ENCODE data around the gene RNF141. TPM values are rescaled to one million over a fixed set of nuclear protein-coding genes. Genes with fewer than 3 reads are reported as not detected.
A peak's percentile ranks its signal among the peaks of the same experiment; 100 is the strongest.

RNF141 gene
- total RNA-seq, 1 donor from 2014 or later, result 45.1 TPM

DNA sequence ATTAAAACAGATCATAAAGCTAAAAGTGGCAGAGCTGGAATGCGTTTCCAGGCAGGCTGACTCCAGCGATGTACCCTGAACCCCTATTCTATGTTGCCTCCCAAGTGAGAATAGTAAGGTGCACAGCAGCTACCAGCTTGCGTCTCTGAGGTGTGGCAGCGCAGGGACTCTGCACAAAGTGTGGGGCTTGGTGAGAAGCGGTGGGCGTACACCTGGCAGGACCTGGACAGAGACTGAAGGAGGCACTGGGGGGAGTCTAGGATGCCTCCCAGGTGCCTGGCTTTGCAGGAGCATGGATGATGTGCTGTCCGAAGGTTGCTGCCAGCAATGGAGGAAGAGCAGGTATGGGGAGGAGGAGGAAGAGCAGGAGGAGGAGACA is 43.0 kb downstream of the RNF141 start:
- peak; percentile 6 for DNase-seq (ENCODE audit: low spot score)

DNA sequence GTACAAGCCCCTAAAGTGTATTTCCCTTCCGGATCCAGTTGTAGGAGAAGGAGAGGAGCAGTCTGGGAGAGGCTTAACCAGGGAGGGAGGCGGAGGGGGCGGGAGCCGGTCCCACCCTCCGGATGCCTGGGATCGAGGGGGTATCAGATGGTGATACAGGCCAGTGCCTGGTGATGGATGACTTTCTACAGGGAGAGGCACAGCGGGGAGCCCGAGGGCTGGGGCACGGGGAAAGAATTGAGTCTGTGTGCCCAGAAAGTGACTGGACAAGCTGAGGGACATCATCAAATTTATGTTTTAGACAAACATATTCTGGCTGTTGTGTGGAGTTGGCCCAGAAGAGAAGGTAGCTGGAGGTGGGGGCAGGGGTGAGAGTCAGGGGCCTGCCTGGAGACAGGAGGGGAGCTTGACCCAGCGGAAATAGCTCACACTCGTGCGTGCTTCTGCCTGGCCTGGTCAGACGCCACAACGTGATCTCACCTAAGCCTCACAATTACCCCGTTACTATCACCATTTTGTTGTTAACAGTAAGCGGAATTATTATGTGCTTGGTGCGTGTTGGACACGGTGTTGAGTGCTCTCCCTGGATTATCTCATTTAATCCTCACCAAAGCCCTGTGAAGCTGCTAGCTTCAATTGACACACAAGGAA is 43.5 kb downstream of the RNF141 start:
- DNase-seq (ENCODE audit: low spot score), result peak; percentile 7

DNA sequence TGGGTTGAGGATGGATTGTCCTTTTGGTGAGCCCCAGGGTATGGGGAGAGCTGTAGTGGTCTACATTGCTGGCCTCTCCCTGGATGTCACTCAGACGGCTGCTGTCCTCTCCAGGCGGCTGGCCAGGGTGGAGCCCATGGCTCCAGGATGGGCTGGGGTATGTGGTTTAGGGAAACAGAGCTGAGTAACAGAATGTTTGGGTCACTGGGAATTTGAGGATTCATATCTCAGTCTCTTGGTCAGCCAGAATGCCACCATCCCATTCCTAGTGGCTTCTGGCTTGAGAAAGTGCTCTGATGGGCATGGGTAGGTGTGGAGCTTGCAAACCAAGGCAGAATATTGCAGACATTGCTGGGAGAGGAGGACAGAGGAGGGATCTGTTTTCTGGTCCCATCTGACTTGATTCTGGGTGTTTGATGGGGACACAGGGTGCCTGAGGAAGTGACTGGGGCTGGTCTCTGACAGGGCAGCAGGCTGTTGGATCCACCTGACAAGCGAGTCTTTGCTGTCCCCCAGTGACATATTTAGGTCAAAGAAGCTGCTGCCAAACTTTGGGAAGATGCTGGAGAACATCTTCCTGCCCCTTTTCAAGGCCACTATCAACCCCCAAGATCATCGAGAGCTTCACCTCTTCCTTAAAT is 44.6 kb downstream of the RNF141 start:
- DNase-seq (ENCODE audit: low spot score), result peak; percentile 6

DNA sequence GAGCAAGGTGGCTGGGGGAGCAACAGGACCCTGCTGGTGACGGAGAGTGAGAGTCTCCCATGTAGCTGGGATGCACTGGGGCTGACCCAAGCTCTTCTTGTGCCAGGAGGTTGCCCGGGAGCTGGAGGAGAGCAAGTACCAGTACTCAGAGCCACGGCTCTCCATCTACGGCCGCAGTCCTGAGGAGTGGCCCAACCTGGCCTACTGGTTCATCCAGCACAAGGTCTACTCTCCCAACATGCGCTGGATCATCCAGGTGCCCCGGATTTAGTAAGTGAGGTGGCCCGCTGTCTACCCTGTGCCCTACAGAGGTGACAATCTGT is 45.6 kb downstream of the RNF141 start:
- DNase-seq (ENCODE audit: low spot score), result no peak

DNA sequence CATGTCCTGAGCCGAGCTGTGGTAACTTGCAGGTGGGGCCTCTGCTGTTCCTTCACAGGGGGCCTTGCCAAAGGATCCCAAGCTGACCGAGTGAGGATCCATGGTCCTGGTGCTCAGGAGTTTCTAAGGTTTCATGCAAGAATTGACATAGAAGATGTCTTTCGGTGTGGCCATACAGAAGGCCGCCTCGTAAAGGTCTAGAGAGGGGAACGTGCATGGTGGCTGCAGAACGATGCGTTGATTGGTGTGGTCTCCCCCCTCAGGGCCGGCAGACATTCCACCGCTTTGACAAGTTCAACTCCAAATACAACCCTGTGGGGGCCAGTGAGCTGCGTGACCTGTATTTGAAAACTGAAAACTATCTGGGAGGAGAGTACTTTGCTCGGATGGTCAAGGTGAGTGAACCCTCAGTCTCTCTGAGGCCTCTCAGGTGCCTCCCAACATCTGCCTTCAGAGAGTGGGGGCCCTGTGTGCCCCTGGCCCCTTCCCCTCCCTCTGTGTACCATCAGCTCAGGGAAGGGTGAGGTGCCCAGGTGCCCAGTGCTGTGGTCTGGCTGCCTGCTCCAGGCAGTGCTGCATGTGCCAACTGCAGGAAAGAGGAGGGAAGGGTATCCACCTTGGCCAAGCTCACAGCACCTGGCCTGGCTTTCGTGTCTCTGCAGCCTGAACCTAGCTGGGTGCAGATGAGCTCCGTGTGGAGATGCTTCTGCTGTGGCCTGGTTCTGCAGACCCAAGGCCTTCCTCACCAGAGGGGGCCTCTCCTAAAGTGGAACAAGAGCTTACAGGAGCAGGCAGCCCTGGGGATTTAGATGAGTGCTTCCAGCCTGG is 46.1 kb downstream of the RNF141 start:
- DNase-seq (ENCODE audit: low spot score), result no peak

DNA sequence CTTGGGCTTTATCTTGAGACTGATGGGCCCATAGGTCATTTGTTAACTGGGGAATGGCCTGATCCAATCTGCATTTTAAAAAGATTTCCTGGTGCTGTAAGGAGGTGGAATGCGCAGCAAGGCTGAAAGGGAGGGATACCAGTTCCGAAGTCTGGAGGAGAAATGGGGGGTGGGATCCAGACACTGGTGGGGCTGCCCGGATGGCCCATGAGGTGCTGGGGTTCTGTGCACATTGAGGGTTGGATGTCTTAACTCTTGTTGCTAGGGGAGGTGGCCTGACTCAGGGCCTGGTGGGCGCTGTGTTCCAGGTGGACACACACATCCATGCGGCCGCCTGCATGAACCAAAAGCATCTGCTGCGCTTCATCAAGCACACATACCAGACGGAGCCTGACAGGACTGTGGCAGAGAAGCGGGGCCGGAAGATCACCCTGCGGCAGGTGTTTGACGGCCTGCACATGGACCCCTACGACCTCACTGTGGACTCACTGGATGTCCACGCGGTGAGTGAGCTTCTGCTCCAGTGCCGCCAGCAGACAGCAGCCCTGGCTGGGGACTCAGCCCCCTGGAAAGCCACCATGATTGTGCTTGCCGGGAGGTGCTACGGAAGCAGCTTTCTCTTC is 47.8 kb downstream of the RNF141 start:
- DNase-seq (ENCODE audit: low spot score), result no peak

DNA sequence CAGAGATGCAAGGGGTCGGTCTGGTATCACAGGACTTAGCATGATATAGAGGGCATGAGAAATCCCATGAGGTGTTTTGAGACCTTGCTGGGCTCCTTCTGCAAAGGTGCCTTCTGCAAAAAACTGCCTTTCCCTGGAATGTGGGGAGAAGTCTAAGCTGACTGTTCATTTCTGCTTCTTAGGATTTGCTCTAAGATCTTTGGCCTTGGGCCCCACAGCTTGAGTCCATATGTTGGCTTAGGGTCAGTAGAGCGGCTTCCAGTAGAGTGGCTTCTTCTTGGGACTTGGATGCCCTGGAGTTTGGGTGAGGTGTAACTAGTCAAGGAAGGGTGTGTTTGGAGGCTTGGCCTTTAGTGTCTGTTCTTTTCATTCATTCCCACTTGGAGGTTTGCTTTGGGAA is 48.9 kb downstream of the RNF141 start:
- DNase-seq (ENCODE audit: low spot score), result no peak

DNA sequence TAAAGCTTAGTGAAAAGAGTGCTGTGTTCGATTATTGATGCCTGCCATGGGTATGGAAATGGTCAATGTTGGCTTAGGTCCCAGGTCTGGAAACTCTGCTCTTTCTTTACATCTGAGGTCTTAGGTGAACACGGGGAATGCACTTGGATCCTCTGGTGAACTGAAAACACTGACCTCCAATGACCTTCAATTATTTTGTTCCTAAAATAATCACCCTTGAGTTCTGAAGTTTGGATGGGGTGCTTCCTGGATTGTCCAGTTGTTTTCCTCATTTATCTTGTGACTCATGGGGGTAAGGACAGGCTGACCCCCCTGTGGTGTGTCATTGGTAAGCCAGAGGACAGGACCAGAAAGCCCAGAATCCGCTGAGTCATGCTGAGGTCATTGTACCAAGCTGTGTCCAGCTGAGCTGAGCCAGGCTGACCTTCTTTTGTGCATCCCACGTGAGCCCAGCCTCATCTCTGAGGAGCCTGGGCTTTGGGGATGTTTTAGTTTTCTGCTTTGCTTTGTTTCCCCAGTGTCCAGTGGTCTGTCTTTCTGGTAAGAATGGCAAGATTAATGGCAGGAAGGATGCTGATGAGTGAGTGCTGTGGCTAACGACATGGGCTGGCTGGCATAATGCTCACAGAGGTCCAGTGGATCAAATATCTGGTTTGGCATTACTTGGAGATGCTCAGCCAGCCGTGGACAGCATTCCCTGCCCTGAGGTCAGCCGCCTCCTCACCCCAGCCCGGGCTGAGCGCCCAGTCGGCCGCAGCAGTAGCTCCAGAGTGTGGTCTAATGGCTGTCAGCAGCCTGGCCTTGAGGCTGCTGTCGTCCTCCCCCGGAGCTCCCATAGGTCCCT is 50.4 kb downstream of the RNF141 start:
- peak; percentile 86 for DNase-seq (ENCODE audit: low spot score)

DNA sequence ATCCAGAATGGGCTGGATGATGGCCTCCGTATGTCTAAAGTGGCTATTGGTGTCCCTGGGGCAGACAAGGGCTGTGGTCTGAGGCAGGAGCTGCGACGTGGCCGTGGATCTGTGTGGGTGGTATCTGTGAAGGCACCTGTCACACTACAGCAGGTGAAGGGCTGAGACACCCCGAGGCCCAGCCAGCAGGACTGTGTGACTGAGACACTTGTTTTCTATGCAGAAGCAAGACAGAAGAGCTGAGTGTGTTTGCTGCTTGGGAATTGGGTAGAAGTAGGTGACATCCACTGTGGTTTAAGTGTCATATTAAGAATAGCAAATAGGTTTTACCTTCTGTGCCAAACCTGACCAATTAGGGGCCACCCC is 51.0 kb downstream of the RNF141 start:
- no peak for DNase-seq (ENCODE audit: low spot score)

DNA sequence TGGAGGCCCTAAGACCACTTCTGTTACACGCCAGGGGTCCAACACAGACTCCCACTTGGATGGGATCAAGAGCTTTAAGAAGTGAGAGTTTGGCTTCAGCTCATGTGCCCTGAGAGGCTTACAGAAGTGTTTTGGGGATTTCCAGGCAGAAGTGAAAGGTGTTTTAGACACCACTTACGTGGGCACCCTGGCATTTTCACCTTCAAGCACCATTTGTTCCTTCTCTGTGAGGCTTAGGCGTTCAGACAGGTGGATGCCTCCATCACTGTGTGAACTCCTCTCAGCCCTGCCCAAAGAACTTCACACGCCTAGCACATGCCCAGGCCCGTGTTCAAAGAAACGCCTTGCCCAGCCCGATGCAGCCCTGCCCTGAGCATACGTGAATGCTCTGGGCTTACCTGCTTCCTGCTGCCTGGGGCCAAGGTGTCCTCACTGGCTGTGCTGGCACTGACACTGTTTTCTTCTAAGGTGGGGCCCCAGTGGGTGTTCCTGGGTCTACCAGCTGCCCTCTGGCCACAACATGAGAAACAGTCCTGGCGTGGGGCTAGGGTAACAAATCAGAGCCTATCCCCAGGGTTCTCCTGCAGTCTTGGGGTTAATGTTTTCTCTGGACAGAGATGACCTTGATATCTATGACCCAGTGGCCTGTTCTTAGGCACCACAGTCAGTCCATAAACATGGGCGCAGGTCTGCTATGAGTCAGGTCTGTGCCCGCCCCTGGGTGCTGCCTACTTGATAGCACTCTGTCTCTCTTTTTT is 51.9 kb downstream of the RNF141 start:
- DNase-seq (ENCODE audit: low spot score), result peak; percentile 58

DNA sequence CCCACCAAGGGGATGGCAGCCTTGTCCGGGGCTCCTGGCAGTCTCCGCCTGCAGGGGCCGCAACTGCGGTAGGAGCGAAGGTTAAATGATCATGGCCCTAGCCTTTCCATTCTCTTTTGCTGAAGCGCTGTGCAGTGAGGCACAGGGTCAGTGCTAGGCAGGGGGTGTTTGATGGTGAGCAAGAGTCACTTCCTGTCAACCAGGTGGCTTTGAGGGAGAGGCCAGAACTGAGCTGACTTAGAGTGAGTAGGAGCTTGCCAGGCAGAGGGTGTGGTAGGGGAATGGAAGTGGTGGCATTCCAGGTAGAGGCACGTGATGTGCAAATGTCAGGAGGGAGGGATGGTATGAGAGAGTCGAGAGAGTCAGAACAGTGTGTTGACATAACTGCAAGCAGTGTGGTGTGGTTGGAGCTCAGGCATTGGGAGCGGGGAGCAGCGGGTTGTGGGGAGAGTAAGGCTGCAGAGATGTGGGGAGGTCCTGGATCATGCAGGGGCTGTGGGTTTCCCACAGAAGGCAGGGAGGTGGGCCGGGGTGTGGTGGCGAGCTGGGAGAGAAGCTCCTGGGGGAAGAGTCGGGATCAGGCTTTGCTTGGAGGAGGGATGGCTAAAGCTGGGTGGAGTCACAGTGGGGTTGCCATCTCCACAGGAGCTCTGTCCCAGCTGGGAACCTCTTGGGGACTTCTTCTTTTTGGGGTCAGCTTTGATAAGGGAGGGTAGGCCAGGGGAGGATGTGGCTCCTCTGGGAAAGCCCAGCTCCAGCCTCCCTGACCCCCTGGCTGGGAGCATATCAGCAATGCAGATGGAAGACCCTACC is 52.7 kb downstream of the RNF141 start:
- peak; percentile 56 for DNase-seq (ENCODE audit: low spot score)

DNA sequence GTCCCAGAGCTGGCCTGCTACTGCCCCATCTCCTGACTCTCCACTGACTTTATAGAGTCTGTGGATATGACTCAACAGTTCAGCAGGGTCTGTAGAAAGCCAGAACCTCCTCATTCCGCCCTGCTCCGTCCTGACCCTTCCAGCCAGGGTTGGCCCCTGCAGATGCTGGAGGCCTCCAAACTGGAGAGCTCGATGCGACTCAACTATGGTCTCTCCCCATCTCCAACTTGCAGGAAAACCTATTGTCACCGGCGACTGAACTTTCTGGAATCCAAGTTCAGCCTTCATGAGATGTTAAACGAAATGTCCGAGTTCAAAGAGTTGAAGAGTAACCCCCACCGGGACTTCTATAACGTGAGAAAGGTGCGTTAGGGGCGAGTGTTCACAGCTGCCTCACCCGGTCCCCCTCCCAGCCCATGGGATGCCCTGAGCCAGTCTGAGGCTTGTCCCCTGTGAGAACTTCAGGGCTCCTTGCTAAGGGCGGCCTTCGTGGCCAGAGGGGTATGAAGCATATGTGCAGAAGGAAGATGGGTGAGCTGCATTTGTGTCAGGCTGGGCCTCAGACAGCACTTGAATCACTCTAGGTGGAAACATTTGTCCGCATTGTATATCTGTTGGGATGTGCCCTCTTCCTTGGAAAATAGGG is 53.9 kb downstream of the RNF141 start:
- DNase-seq (ENCODE audit: low spot score), result no peak

DNA sequence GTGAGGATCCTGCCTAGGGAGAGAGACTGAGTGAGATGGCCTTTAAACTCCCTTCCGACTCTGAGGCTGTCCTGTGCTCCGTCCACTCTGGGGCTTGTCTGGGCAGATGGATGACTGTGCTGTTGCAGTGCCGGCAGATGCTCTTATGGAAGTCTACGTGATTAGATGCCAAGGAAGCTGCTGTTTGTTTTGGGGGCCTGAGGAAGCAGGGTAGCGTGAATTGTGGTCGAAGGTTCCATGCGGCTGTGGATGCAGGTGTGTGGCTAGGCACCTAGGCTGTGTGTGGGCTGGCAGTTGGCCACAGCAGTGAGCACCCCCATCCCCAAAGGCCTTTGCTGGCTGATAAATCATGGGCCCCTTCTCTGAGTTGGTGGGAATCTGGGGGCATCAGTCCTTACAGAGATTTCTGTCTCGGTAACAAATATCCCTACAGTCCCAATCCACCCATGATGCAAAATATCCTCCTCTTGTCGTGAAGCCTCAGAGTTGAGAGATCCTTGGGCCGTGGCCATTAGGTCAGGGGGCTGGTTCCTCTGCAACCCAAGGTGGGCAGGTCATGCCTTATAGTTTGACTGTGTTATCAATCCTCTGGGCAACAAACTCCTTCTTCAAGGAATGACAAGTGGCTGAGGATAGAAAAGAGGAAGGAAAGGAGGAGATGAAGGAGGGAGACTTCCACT is 54.7 kb downstream of the RNF141 start:
- no peak for DNase-seq (ENCODE audit: low spot score)

DNA sequence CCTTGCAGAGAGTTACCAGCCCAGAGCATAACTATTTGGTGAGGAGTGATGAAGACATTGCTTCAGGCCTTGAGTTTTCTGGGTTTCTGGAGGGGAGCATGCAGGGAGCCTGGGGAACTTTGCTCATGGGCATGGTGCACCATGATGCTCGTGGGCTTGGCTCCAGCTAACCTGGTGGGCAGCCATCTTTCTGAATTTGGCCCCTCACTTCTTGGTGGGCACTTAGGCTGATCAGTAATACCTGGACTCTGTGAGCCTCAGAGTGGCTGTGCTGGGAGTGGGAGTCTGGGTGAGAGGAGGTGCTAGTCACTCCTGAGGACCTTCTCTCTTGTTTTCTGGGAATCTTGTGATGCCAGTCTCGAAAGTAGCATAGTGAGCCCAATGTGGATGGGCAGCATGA is 55.3 kb downstream of the RNF141 start:
- no peak for DNase-seq (ENCODE audit: low spot score)

DNA sequence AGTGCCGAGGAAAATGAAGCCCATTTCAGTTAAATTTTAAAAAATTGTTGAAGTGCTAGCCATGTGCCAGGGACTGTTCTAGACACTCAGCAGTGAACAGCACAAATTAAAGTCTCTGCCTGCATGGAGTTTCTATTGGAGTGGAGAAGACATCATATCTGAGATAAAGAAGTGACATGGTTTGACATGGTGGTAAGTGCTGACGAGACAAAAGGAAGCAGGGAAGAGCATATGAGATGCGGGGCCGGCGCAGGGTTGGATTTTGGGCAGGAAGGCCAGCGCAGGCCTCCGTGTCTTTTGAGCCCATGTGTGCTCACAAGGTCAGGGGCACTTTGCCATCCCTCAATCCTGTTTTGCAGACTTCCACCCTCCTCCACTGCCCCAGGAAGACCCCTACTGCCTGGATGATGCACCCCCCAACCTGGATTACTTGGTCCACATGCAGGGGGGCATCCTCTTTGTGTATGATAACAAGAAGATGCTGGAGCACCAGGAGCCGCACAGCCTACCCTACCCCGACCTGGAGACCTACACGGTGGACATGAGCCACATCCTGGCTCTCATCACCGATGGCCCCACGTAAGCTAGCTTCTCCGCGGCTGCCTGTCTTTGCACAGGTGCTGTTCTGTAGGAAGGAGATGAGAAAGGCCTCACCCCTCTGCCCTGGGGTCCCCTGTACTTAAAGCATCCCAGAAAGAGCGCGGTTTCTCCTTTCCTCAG is 56.4 kb downstream of the RNF141 start:
- no peak for DNase-seq (ENCODE audit: low spot score)

DNA sequence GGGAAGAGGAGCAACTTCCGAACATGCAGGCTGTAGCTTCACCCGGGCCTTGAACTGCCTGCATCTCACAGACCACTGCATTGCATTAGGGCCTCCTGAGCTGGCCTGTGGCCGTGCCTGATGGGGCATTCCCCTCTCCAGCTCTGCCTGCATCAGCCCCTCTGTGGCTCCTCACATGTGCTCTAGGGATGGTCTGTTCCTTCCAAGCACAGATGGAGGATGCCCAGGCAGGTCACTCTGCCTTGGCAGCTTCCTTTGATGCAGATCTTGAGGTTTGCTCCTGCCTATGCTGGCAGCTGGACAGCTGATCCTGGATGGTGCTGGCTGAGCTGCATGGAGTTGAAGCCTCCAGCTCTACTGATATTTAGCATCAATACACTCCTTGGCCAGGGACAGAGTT is 57.4 kb downstream of the RNF141 start:
- DNase-seq (ENCODE audit: low spot score), result no peak

DNA sequence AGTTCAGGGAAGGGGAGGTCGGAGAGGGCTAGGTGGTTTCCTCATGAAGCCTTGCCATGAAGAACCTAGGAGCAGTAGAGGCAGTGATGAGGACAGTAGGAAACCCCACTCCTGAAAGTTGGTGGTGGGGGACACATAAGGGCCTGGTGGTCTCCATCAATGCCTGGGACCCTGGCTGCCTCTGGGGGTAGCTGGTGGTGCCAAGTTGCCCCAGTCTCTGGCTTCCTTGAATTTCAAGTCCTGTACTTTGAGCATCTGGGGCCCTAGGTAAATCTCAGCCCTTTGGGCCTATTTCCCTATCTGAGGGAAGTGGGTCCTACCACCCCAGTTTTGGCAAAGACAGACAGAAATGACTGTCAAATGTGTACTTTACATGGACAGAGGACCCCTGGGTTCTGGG is 57.8 kb downstream of the RNF141 start:
- DNase-seq (ENCODE audit: low spot score), result no peak

DNA sequence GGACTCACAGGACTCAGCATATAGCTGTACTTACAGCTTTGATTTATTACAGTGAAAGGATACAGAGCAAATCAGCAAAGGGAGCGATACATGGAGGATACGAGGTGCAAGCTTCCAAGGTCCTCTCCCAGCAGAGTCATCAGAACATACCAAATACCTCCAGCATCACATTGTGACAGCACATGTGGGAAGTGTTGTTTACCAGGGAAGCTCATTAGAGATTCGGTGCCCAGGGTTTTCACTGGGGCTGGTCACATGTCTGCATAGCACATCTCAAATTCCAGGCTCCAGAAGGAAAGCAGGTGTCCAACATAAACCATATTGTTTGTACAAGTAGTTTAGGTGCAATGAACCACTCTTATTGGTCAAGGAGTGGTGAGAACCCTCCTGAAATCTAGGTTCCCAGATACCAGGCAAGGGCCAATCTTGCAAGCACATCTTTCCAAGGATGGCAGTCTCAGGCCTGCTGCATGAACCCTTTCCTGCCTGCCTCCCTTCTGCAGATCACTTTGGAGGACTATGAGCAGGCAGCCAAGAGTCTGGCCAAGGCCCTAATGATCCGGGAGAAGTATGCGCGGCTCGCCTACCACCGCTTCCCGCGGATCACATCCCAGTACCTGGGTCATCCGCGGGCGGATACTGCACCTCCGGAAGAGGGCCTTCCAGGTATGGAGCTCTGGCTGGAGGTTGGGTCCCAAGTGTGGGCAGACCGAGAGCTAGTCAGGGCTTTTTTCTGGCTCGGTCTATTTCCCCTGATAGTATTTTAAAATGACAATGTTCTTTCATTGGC is 59.2 kb downstream of the RNF141 start:
- DNase-seq (ENCODE audit: low spot score), result no peak
